GM23338 (cell line): ENCODE data around the gene TCFL5. TPM values are rescaled to one million over a fixed set of nuclear protein-coding genes. Genes with fewer than 3 reads are reported as not detected.

ENCODE experiments used
- ATAC-seq: fragments of 200-7000 bp; cut with Tn5 transposase; 3 replicates; pipeline ENCODE4 v1.9.1; 2020
- DNase-seq: peaks from one replicate; pipeline ENCODE4 v3.0.0-alpha.2; 2015; ENCODE audit warnings: low spot score
- H2AFZ ChIP-seq: fragments of 200-600 bp; sonication (generic); 2 replicates; pipeline ENCODE4 v1.8.0; 2016; ENCODE audit warnings: antibody characterized with exemption, mild to moderate bottlenecking, moderate library complexity
- H3F3A ChIP-seq: fragments of 200-600 bp; sonication (generic); replicated peaks from 2 replicates; pipeline ENCODE4 v1.8.0; 2017; ENCODE audit warnings: antibody characterized with exemption, mixed run types, low read depth
- H3K27ac ChIP-seq: fragments of 200-600 bp; sonication (generic); 2 replicates; pipeline ENCODE4 v1.6.1; 2016; ENCODE audit warnings: low read depth
- H3K27me3 ChIP-seq: fragments of 200-600 bp; sonication (generic); 2 replicates; pipeline ENCODE4 v1.8.0; 2016; ENCODE audit warnings: mild to moderate bottlenecking, mixed run types, moderate library complexity; ENCODE audit not compliant: insufficient read depth
- H3K36me3 ChIP-seq: fragments of 200-600 bp; sonication (generic); 2 replicates; pipeline ENCODE4 v1.8.0; 2016; ENCODE audit warnings: mild to moderate bottlenecking; ENCODE audit not compliant: insufficient read depth
- H3K4me1 ChIP-seq: fragments of 200-600 bp; sonication (generic); 2 replicates; pipeline ENCODE4 v1.8.0; 2016; ENCODE audit warnings: mild to moderate bottlenecking, moderate library complexity; ENCODE audit not compliant: insufficient read depth
- H3K4me2 ChIP-seq: fragments of 200-600 bp; sonication (generic); 2 replicates; pipeline ENCODE4 v1.7.1; 2017; ENCODE audit warnings: mixed run types
- H3K4me3 ChIP-seq: fragments of 200-600 bp; sonication (generic); 2 replicates; pipeline ENCODE4 v1.6.1; 2016; ENCODE audit warnings: mixed run types
- H3K79me2 ChIP-seq: fragments of 200-600 bp; sonication (generic); replicated peaks from 2 replicates; pipeline ENCODE4 v1.8.0; 2017; ENCODE audit warnings: mild to moderate bottlenecking; ENCODE audit not compliant: insufficient read depth
- H3K9me2 ChIP-seq: fragments of 200-600 bp; sonication (generic); 2 replicates; pipeline ENCODE4 v1.8.0; 2017; ENCODE audit not compliant: insufficient read depth
- H4K20me1 ChIP-seq: fragments of 200-600 bp; sonication (generic); replicated peaks from 2 replicates; pipeline ENCODE4 v1.8.0; 2017; ENCODE audit warnings: mild to moderate bottlenecking; ENCODE audit not compliant: insufficient read depth
- H3K27ac Mint-ChIP-seq: 2 replicates; pipeline ENCODE4 v1.8.0; 2020; ENCODE audit warnings: inconsistent platforms, mild to moderate bottlenecking, moderate library complexity, mixed read lengths
- H3K27me3 Mint-ChIP-seq: 3 replicates; pipeline ENCODE4 v1.8.0; 2022; ENCODE audit warnings: low read depth, mild to moderate bottlenecking, moderate library complexity, mixed read lengths, inconsistent platforms; ENCODE audit not compliant: insufficient read depth, poor library complexity
- H3K36me3 Mint-ChIP-seq: 3 replicates; pipeline ENCODE4 v1.8.0; 2021; ENCODE audit warnings: low read depth, mild to moderate bottlenecking, inconsistent platforms, moderate library complexity, mixed read lengths
- H3K4me1 Mint-ChIP-seq: 3 replicates; pipeline ENCODE4 v1.8.0; 2020; ENCODE audit warnings: mild to moderate bottlenecking, inconsistent platforms, mixed read lengths
- H3K4me3 Mint-ChIP-seq: 3 replicates; pipeline ENCODE4 v1.8.0; 2021; ENCODE audit warnings: moderate library complexity, mild to moderate bottlenecking, inconsistent platforms, mixed read lengths
- H3K9me3 Mint-ChIP-seq: 3 replicates; pipeline ENCODE4 v1.8.0; 2020; ENCODE audit warnings: moderate library complexity, mild to moderate bottlenecking, inconsistent platforms, mixed read lengths
- EZH2 ChIP-seq: fragments of 200-600 bp; sonication (generic); IDR thresholded peaks from one replicate; pipeline ENCODE4 v1.8.0; 2017; ENCODE audit warnings: antibody characterized with exemption, mild to moderate bottlenecking, low read depth; ENCODE audit not compliant: unreplicated experiment
- EZH2phosphoT487 ChIP-seq: fragments of 200-600 bp; sonication (generic); IDR thresholded peaks from one replicate; pipeline ENCODE4 v1.8.1; 2018; ENCODE audit warnings: antibody characterized with exemption; ENCODE audit not compliant: unreplicated experiment
- POLR2AphosphoS5 ChIP-seq: IDR thresholded peaks from 2 replicates; pipeline ENCODE4 v1.6.1; 2016; ENCODE audit warnings: antibody characterized with exemption, low read depth
- STAT1 ChIP-seq: IDR thresholded peaks from one replicate; pipeline ENCODE4 v1.6.1; 2016; ENCODE audit warnings: antibody characterized with exemption; ENCODE audit not compliant: unreplicated experiment
- polyA plus RNA-seq: library from polyadenylated mRNA; unstranded; fragments of >200 nt; fragmentation: Nextera tagmentation; extraction: Ambion mirVana; gene quantifications from 2 replicates; pipeline ENCODE4 v1.2.1, GENCODE V29; 2016
- total RNA-seq: library from RNA; depleted of rRNA; stranded (reverse); fragments of >200 nt; shearing (Covaris generic); gene quantifications from 2 replicates; pipeline ENCODE4 v1.2.3, GENCODE V29; 2014
- TF ChIP-seq, protein P1 (sequence below): fragments of 250-450 bp; sonication (Bioruptor Pico); IDR thresholded peaks from 2 replicates; pipeline ENCODE4 v1.5.0; 2020; ENCODE audit warnings: mild to moderate bottlenecking, moderate library complexity

Gene TCFL5
- total and polyA plus RNA-seq, 2 experiments from 2014 or later, result 5.8 to 19.3 TPM

DNA sequence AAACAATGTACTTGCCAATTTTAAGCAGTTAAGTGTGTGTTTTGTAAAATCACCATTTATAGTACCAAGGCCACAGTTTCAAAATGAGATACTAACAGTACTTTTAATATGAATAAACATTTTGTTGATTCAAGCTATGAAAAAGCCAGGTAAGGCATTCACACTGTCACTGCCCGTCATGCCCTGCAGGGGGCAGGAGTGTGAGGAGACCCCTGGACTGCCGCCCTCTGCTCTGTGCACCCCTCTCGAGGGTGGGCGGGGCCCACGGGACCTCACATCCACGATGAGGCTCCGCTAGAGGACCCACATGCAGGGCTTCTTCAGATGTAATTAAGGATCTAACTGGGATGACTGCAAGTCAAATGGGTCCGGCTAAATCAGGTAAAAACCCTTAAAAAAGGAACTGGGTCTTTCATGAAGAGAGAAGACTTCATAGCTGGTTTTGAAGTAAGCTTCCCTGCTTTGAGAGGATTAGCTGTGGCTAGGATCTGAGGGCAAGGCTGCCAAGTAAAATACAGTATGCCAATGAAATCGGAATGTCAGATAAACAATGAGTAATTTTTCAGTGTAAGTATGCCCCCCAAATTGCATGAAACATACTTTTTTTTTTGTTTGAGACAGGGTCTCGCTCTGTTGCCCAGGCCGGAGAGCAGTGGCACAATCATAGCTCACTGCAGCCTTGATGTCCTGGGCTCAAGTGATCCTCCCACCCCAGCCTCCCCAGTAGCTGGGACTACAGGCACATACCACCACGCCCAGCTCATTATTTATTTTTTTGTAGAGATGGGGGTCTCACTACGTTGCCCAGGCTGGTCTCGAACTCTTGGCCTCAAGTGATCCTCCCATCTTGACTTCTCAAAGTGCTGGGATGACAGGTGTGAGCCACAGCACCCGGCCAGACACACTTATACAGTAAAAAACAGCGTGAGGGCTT lies 46.0 kb upstream of the TCFL5 start (continued):
- TF ChIP-seq, protein P1, sequence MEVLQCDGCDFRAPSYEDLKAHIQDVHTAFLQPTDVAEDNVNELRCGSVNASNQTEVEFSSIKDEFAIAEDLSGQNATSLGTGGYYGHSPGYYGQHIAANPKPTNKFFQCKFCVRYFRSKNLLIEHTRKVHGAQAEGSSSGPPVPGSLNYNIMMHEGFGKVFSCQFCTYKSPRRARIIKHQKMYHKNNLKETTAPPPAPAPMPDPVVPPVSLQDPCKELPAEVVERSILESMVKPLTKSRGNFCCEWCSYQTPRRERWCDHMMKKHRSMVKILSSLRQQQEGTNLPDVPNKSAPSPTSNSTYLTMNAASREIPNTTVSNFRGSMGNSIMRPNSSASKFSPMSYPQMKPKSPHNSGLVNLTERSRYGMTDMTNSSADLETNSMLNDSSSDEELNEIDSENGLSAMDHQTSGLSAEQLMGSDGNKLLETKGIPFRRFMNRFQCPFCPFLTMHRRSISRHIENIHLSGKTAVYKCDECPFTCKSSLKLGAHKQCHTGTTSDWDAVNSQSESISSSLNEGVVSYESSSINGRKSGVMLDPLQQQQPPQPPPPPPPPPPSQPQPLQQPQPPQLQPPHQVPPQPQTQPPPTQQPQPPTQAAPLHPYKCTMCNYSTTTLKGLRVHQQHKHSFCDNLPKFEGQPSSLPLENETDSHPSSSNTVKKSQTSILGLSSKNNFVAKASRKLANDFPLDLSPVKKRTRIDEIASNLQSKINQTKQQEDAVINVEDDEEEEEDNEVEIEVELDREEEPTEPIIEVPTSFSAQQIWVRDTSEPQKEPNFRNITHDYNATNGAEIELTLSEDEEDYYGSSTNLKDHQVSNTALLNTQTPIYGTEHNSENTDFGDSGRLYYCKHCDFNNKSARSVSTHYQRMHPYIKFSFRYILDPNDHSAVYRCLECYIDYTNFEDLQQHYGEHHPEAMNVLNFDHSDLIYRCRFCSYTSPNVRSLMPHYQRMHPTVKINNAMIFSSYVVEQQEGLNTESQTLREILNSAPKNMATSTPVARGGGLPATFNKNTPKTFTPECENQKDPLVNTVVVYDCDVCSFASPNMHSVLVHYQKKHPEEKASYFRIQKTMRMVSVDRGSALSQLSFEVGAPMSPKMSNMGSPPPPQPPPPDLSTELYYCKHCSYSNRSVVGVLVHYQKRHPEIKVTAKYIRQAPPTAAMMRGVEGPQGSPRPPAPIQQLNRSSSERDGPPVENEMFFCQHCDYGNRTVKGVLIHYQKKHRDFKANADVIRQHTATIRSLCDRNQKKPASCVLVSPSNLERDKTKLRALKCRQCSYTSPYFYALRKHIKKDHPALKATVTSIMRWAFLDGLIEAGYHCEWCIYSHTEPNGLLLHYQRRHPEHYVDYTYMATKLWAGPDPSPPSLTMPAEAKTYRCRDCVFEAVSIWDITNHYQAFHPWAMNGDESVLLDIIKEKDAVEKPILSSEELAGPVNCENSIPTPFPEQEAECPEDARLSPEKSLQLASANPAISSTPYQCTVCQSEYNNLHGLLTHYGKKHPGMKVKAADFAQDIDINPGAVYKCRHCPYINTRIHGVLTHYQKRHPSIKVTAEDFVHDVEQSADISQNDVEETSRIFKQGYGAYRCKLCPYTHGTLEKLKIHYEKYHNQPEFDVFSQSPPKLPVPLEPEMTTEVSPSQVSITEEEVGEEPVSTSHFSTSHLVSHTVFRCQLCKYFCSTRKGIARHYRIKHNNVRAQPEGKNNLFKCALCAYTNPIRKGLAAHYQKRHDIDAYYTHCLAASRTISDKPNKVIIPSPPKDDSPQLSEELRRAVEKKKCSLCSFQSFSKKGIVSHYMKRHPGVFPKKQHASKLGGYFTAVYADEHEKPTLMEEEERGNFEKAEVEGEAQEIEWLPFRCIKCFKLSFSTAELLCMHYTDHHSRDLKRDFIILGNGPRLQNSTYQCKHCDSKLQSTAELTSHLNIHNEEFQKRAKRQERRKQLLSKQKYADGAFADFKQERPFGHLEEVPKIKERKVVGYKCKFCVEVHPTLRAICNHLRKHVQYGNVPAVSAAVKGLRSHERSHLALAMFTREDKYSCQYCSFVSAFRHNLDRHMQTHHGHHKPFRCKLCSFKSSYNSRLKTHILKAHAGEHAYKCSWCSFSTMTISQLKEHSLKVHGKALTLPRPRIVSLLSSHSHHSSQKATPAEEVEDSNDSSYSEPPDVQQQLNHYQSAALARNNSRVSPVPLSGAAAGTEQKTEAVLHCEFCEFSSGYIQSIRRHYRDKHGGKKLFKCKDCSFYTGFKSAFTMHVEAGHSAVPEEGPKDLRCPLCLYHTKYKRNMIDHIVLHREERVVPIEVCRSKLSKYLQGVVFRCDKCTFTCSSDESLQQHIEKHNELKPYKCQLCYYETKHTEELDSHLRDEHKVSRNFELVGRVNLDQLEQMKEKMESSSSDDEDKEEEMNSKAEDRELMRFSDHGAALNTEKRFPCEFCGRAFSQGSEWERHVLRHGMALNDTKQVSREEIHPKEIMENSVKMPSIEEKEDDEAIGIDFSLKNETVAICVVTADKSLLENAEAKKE (CRISPR knock-in tag), result no peak

DNA sequence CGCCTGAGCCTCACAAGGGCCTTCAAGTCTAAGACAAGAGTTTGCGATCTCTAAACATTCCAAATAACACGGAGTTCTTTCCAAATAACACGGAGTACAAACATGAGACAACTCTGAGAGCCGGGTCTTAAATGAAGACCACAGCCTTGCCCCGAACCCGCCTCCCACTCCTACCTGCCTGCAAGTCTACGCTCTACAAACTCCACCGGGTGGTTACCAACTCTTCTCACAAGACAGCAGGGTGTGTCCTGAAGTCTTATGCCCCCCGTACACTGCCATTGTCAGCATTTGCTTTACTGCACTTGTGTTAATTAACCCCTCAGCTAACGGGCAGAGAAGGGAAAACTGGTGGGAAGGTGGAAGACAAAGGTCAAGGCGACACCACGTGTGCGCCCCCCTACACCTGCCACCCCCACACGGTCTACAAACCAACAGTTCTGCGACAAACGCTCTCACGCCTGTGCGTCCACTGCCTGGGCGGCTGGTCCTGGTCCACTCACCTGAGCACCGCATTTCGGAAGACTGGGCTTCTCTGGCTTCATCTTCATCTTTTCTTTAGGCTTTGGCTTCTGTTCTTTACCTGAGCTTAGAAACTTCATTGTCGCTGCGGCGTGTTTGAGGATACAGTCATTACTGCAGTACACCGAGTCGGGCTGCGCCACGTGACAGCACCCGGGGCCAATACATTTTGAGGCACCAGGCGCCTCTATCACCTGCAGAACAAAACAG lies 45.2 kb upstream of the TCFL5 start:
- H3K79me2 ChIP-seq, result peaks cover 74% of the 10 kb centered on the region
- DNase-seq (no peak), ATAC-seq (no peak)
- no peak overlapping the region for H3K4me2 ChIP-seq
- H3K4me1 ChIP-seq, result peaks cover 6% of the 10 kb centered on the region; the same call in 1 of the 2 replicates
- H3K4me3 ChIP-seq, result no peak overlapping the region
- peaks cover 94% of the 10 kb centered on the region for H3K36me3 ChIP-seq
- Mint-ChIP-seq H3K27ac (no peak overlapping the region), H3K27me3 (peaks cover 11% of the 10 kb centered on the region), H3K9me3 (no peaks in the 10 kb centered on the region), H3K4me1 (peaks cover under 1% of the 10 kb centered on the region), H3K36me3 (peaks cover 98% of the 10 kb centered on the region), H3K4me3 (no peak overlapping the region)
- H3K27ac ChIP-seq, result peak overlapping the region; percentile 84
- peaks cover 81% of the 10 kb centered on the region for H4K20me1 ChIP-seq
- H3K27me3 ChIP-seq, result no peaks in the 10 kb centered on the region
- no peaks in the 10 kb centered on the region for H3K9me2 ChIP-seq
- H2AFZ ChIP-seq, result no peak overlapping the region
- peaks cover 92% of the 10 kb centered on the region for H3F3A ChIP-seq
- TF ChIP-seq EZH2 (no peak), EZH2phosphoT487 (no peak), STAT1 (no peak), POLR2AphosphoS5 (no peak)
- TF ChIP-seq, protein P1 (CRISPR knock-in tag), result no peak
